ENCODE results near the gene SBF2. TPM values are rescaled to one million over a fixed set of nuclear protein-coding genes. Genes with fewer than 3 reads are reported as not detected.

Gene SBF2
- total and polyA plus RNA-seq, 9 of the 15 experiments (the other 6 are each of a cell fraction or from before 2014, with no cell fraction given): 0.80 to 9.5 (median 5.0) TPM

DNA sequence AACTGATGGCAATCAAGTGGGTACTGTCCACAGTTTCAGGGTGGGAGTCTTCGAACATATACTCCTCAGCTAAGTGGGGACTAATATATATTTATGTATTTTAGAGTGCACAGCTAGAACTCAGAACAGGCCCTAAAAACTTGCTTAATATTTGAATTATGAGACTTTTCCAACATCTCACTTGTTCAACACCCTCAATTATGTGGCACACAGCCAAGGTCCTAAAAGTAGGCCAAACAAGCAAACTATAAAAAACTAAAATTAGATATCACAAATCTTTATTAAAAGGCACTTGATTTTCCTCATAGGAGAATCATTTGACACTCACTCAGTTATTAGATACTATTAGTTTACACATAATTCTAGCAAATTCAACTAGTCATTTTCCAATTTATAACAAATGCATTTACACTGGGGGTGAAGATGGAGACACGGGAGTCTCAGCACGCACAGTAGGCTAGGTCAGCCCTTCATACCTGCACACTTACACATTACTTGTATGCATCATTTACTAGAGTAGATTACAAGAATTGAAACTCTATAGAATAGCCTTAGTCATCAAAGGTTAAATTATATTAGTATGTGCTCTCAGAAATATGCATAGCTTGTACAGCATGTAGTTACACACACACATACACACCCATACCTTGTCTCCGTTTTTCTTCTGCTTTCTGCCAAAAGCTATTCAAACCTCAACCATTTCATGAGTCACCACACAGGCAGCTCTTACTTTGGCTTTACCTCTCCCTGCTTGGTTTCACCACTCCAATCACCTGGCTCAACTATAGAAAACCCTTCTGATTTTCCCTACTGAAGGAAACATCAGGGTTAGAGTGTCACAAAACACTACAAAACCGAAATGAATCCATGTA lies 171.5 kb downstream of the SBF2 start:
- FAIRE-seq (no peak), DNase-seq (ENCODE audit: extremely low read depth in 1 of 4, low spot score in 3 of 4) (no peak), ATAC-seq (no peak)
- Histone ChIP-seq H3K9me3 (replicated peaks; ENCODE audit: control insufficient read depth, insufficient read depth, low read depth, low read length) (no peaks in the 10 kb centered on the region), H3K4me1 (replicated peaks in 1 of 2; ENCODE audit: control insufficient read depth in 2 of 2, insufficient read depth in 2 of 2, low read length in 2 of 2) (no peaks in the 10 kb centered on the region), H3K4me3 (no peak overlapping the region), H3K36me3 (ENCODE audit: control insufficient read depth, insufficient read depth, low read length) (no peaks in the 10 kb centered on the region), H2AFZ (ENCODE audit: low read depth, low read length) (no peak overlapping the region), H3K27me3 (ENCODE audit: control insufficient read depth in 2 of 2, insufficient read depth in 2 of 2, low read length in 2 of 2) (peaks cover 0 to 4% of the 10 kb centered on the region in 2 experiments; a peak in 1 of 5 replicates), H3K4me2 (ENCODE audit: insufficient read depth, low read length) (no peak overlapping the region), H3K9me1 (ENCODE audit: control insufficient read depth, insufficient read depth, low read length) (no peaks in the 10 kb centered on the region), H3K9ac (ENCODE audit: insufficient read depth in 1 of 2, low read depth in 2 of 2, low read length in 2 of 2) (no peak overlapping the region), H3K27ac (ENCODE audit: extremely low read depth, low read depth, low read length) (no peak overlapping the region), H3K79me2 (ENCODE audit: control insufficient read depth, insufficient read depth, low read length) (no peaks in the 10 kb centered on the region), H4K20me1 (replicated peaks; ENCODE audit: control insufficient read depth, insufficient read depth, low read length) (no peaks in the 10 kb centered on the region)
- ChIA-PET POLR2A (no interaction called here), CTCF (ENCODE audit: low intra/inter-chr PET ratio) (no interaction called here)
- BruUV-seq (replicated peaks): no TSS peak
- intact Hi-C loops (cut with micrococcal nuclease): loop anchor here (10.0 kb wide), 1 partner anchor 62 kb away; no protein-coding TSS in a partner anchor
- in situ Hi-C loops (cut with MboI): no loop called here
- TF ChIP-seq ZNF197 (CRISPR knock-in tag; IDR thresholded peaks at IDR 0.05; ENCODE audit: low read depth) (no peak), NFIC (IDR thresholded peaks at IDR 0.05) (0 out of 2 replicates have a peak, but pooled peaks have one; percentile 14)
- WGBS (ENCODE audit: insufficient coverage, low coverage, missing lambda C conversion rate): 2% methylated on average over 5 of the region's 5 CpGs

DNA sequence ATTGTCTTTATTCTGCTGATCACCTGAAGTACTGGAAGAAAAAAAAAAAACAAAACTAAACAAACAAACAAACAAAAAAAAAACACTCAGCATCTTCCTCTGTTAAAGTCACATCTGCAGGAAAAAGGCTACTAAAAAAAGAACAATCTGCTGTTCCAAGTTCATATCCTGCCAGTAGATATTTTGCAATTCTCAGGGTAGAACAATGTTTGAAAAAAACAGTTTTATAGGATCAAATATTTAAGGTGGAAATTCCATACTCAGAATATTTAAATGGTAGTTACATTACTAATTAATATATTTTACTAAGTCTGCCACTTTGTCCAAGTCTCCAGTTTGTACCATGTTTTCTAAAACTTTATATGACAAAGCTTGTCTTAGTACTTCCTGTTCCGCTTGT lies 175.2 kb downstream of the SBF2 start:
- no peak for FAIRE-seq
- BruUV-seq (replicated peaks): no TSS peak
- Histone ChIP-seq H3K9ac (ENCODE audit: insufficient read depth in 1 of 2, low read depth in 2 of 2, low read length in 2 of 2) (no peak overlapping the region), H3K9me3 (replicated peaks; ENCODE audit: control insufficient read depth, insufficient read depth, low read depth, low read length) (no peaks in the 10 kb centered on the region), H3K4me3 (no peak overlapping the region), H4K20me1 (replicated peaks; ENCODE audit: control insufficient read depth, insufficient read depth, low read length) (no peaks in the 10 kb centered on the region), H3K27me3 (ENCODE audit: control insufficient read depth in 2 of 2, insufficient read depth in 2 of 2, low read length in 2 of 2) (peaks cover 0 to 4% of the 10 kb centered on the region in 2 experiments; a peak in 1 of 5 replicates), H3K27ac (ENCODE audit: extremely low read depth, low read depth, low read length) (no peak overlapping the region), H3K4me1 (replicated peaks in 1 of 2; ENCODE audit: control insufficient read depth in 2 of 2, insufficient read depth in 2 of 2, low read length in 2 of 2) (no peaks in the 10 kb centered on the region), H3K4me2 (ENCODE audit: insufficient read depth, low read length) (no peak overlapping the region), H3K9me1 (ENCODE audit: control insufficient read depth, insufficient read depth, low read length) (no peaks in the 10 kb centered on the region), H3K36me3 (ENCODE audit: control insufficient read depth, insufficient read depth, low read length) (no peaks in the 10 kb centered on the region), H3K79me2 (ENCODE audit: control insufficient read depth, insufficient read depth, low read length) (no peaks in the 10 kb centered on the region), H2AFZ (ENCODE audit: low read depth, low read length) (no peak overlapping the region)
- intact Hi-C loops (cut with micrococcal nuclease): no loop called here
- no peak for ATAC-seq
- POLR2A ChIA-PET: no interaction called here
- CTCF ChIA-PET (ENCODE audit: low intra/inter-chr PET ratio): no interaction called here
- no peak for DNase-seq (ENCODE audit: extremely low read depth in 1 of 4, low spot score in 3 of 4)
- in situ Hi-C loops (cut with MboI): no loop called here
- WGBS (ENCODE audit: insufficient coverage, low coverage, missing lambda C conversion rate): 72% methylated on average over 1 of the region's 1 CpG
- TF ChIP-seq SMARCA4 (IDR thresholded peaks at IDR 0.05): no peak
- TF ChIP-seq, protein P1, sequence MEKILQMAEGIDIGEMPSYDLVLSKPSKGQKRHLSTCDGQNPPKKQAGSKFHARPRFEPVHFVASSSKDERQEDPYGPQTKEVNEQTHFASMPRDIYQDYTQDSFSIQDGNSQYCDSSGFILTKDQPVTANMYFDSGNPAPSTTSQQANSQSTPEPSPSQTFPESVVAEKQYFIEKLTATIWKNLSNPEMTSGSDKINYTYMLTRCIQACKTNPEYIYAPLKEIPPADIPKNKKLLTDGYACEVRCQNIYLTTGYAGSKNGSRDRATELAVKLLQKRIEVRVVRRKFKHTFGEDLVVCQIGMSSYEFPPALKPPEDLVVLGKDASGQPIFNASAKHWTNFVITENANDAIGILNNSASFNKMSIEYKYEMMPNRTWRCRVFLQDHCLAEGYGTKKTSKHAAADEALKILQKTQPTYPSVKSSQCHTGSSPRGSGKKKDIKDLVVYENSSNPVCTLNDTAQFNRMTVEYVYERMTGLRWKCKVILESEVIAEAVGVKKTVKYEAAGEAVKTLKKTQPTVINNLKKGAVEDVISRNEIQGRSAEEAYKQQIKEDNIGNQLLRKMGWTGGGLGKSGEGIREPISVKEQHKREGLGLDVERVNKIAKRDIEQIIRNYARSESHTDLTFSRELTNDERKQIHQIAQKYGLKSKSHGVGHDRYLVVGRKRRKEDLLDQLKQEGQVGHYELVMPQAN (IDR thresholded peaks at IDR 0.05; ENCODE audit: borderline replicate concordance): no peak
- TF ChIP-seq, protein P2, sequence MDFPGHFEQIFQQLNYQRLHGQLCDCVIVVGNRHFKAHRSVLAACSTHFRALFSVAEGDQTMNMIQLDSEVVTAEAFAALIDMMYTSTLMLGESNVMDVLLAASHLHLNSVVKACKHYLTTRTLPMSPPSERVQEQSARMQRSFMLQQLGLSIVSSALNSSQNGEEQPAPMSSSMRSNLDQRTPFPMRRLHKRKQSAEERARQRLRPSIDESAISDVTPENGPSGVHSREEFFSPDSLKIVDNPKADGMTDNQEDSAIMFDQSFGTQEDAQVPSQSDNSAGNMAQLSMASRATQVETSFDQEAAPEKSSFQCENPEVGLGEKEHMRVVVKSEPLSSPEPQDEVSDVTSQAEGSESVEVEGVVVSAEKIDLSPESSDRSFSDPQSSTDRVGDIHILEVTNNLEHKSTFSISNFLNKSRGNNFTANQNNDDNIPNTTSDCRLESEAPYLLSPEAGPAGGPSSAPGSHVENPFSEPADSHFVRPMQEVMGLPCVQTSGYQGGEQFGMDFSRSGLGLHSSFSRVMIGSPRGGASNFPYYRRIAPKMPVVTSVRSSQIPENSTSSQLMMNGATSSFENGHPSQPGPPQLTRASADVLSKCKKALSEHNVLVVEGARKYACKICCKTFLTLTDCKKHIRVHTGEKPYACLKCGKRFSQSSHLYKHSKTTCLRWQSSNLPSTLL (IDR thresholded peaks at IDR 0.05): no peak
- no peak for TF ChIP-seq KDM1A (IDR thresholded peaks at IDR 0.05)
- no peak for TF ChIP-seq CREB1 (IDR thresholded peaks at IDR 0.05)
- TF ChIP-seq CREB1 (CRISPR knock-in tag; IDR thresholded peaks at IDR 0.05): no peak
- no peak for TF ChIP-seq RBM17 (IDR thresholded peaks at IDR 0.05; ENCODE audit: borderline replicate concordance, low read depth, low read length)
- TF ChIP-seq, protein P3, sequence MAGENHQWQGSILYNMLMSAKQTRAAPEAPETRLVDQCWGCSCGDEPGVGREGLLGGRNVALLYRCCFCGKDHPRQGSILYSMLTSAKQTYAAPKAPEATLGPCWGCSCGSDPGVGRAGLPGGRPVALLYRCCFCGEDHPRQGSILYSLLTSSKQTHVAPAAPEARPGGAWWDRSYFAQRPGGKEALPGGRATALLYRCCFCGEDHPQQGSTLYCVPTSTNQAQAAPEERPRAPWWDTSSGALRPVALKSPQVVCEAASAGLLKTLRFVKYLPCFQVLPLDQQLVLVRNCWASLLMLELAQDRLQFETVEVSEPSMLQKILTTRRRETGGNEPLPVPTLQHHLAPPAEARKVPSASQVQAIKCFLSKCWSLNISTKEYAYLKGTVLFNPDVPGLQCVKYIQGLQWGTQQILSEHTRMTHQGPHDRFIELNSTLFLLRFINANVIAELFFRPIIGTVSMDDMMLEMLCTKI (IDR thresholded peaks at IDR 0.05; ENCODE audit: partially characterized antibody): no peak
